Measurements from ENCODE around the gene POLR2F.

POLR2F gene

GRCh38 chr22:37913233-37913721 lies 40.2 kb upstream of the POLR2F start:
- Histone ChIP-seq H3K4me1 (ENCODE audit: control insufficient read depth, insufficient read depth, low read length) (no peaks in the 10 kb centered on the region; the same call in 1 of the 2 replicates), H3K4me3 (ENCODE audit: low read depth, low read length) (no peak overlapping the region), H3K36me3 (ENCODE audit: control insufficient read depth in 2 of 2, insufficient read depth in 1 of 2, low read length in 2 of 2) (peaks cover 31 to 75% of the 10 kb centered on the region in 2 experiments; a peak in 2 of 3 replicates), H3K27ac (ENCODE audit: extremely low read depth, low read depth, low read length) (0 out of 2 replicates have a peak overlapping the region, but pooled peaks have one; percentile 51), H3K9me3 (ENCODE audit: control insufficient read depth, insufficient read depth, low read depth, low read length) (no peaks in the 10 kb centered on the region)
- TF ChIP-seq ZNF112 (tag by site-specific recombination; IDR thresholded peaks at IDR 0.05) (no peak), ZIC2 (tag by site-specific recombination; IDR thresholded peaks at IDR 0.05) (peak; percentile 37), ZNF548 (tag by site-specific recombination; IDR thresholded peaks at IDR 0.05) (no peak), EGR2 (tag by site-specific recombination; IDR thresholded peaks at IDR 0.05; ENCODE audit: low read depth) (0 out of 2 replicates have a peak, but pooled peaks have one; percentile 19)
- POLR2A ChIA-PET, result interaction anchor here (0.8 to 4.3 kb wide), 2 partner anchors 8 to 14 kb away, joined by 3 to 25 read pairs; partner anchors contain the start of gene MICALL1
- CTCF ChIA-PET, result interaction anchor here (1.2 to 1.9 kb wide), 2 partner anchors 17 to 21 kb away, joined by 5 to 7 read pairs; no protein-coding TSS in a partner anchor

- POLR2A ChIA-PET, result interaction anchor here (0.7 to 4.3 kb wide), 3 partner anchors 11 to 19 kb away, joined by 3 to 25 read pairs (median 7); partner anchors contain the start of gene MICALL1
- no peaks in the 10 kb centered on the region for H3K4me1 ChIP-seq (ENCODE audit: control insufficient read depth, insufficient read depth, low read length)
- TF ChIP-seq HOXA7 (CRISPR knock-in tag; IDR thresholded peaks at IDR 0.05; ENCODE audit: borderline replicate concordance) (no peak), ZBTB17 (tag by site-specific recombination; IDR thresholded peaks at IDR 0.05) (no peak), YY1 (tag by site-specific recombination; IDR thresholded peaks at IDR 0.05) (no peak), ZNF561 (tag by site-specific recombination; IDR thresholded peaks at IDR 0.05; ENCODE audit: borderline replicate concordance) (no peak), ZNF350 (tag by site-specific recombination; IDR thresholded peaks at IDR 0.05) (no peak), ZNF148 (tag by site-specific recombination; IDR thresholded peaks at IDR 0.05; ENCODE audit: borderline replicate concordance) (no peak), ZNF513 (tag by site-specific recombination; IDR thresholded peaks at IDR 0.05) (no peak), PATZ1 (tag by site-specific recombination; IDR thresholded peaks at IDR 0.05) (no peak), ZNF26 (tag by site-specific recombination; IDR thresholded peaks at IDR 0.05) (no peak), ZNF292 (tag by site-specific recombination; IDR thresholded peaks at IDR 0.05; ENCODE audit: borderline replicate concordance, low read depth) (no peak), PRDM4 (tag by site-specific recombination; IDR thresholded peaks at IDR 0.05) (no peak), ZNF184 (tag by site-specific recombination; IDR thresholded peaks at IDR 0.05) (no peak), ZFHX2 (tag by site-specific recombination; conservative IDR thresholded peaks at IDR 0.05) (no peak), ZNF394 (tag by site-specific recombination; IDR thresholded peaks at IDR 0.05; ENCODE audit: borderline replicate concordance) (no peak), ZNF146 (tag by site-specific recombination; IDR thresholded peaks at IDR 0.05) (no peak), IKZF3 (tag by site-specific recombination; IDR thresholded peaks at IDR 0.05) (no peak), TCF7L2 (IDR thresholded peaks at IDR 0.05; ENCODE audit: borderline replicate concordance, low read depth, low read length) (no peak), ZNF140 (tag by site-specific recombination; IDR thresholded peaks at IDR 0.05) (no peak), ZNF335 (tag by site-specific recombination; conservative IDR thresholded peaks at IDR 0.05) (no peak)
Measured at GRCh38 chr22:37916311-37916710, 37.2 kb upstream of the POLR2F start.

More at GRCh38 chr22:37916311-37916710, 37.2 kb upstream of the POLR2F start:
- Histone ChIP-seq H3K36me3 (ENCODE audit: control insufficient read depth in 2 of 2, insufficient read depth in 1 of 2, low read length in 2 of 2) (peaks cover 46 to 85% of the 10 kb centered on the region in 2 experiments; a peak in 2 of 3 replicates), H3K9me3 (ENCODE audit: control insufficient read depth, insufficient read depth, low read depth, low read length) (no peaks in the 10 kb centered on the region), H3K27ac (ENCODE audit: extremely low read depth, low read depth, low read length) (no peak overlapping the region), H3K4me3 (ENCODE audit: low read depth, low read length) (no peak overlapping the region)
- CTCF ChIA-PET, result interaction anchor here (1.1 to 1.7 kb wide), 2 partner anchors 21 to 49 kb away, joined by 4 read pairs; no protein-coding TSS in a partner anchor
